Heart left ventricle (tissue), 16 donors: ENCODE measurements around the gene HTT. TPM values are rescaled to one million over a fixed set of nuclear protein-coding genes. Genes with fewer than 3 reads are reported as not detected.

Experiments used
- ATAC-seq, 4 donors: fragments of 200-7000 bp; cut with Tn5 transposase; one replicate each; pipeline ENCODE4 v1.9.1; 2020 to 2022; ENCODE audit warnings: moderate library complexity in 4 of 4, mild to moderate bottlenecking in 3 of 4, moderate number of reproducible peaks in 1 of 4
- DNase-seq, 5 donors: peaks; one replicate each; pipeline ENCODE4 v3.0.0-alpha.2; 2020
- H3K27ac ChIP-seq, 12 donors: fragments of 200-600 bp; sonication (generic) in 4 of 12; one replicate each; pipeline versions ENCODE4 v1.5.0 to v1.8.0; 2016 to 2022; ENCODE audit warnings: mild to moderate bottlenecking in 2 of 12
- H3K27me3 ChIP-seq, 9 donors: fragments of 200-600 bp; sonication (generic) in 2 of 9; one replicate each; pipeline versions ENCODE4 v1.5.1 to v1.8.0; 2016 to 2022; ENCODE audit warnings: mild to moderate bottlenecking in 3 of 9
- H3K36me3 ChIP-seq, 9 donors: fragments of 200-600 bp; sonication (generic) in 2 of 9; one replicate each; pipeline versions ENCODE4 v1.5.0 to v1.8.0; 2018 to 2022; ENCODE audit warnings: mild to moderate bottlenecking in 2 of 9
- H3K4me1 ChIP-seq, 12 donors: fragments of 200-600 bp; sonication (generic) in 4 of 12; one replicate each; pipeline versions ENCODE4 v1.5.0 to v1.8.0; 2016 to 2022; ENCODE audit warnings: mild to moderate bottlenecking in 3 of 12
- H3K4me3 ChIP-seq, 12 donors: fragments of 200-600 bp; sonication (generic) in 4 of 12; one replicate each; pipeline versions ENCODE4 v1.5.0 to v1.8.0; 2017 to 2022; ENCODE audit warnings: mild to moderate bottlenecking in 9 of 12, moderate library complexity in 4 of 12
- H3K9me3 ChIP-seq, 12 donors: fragments of 200-600 bp; sonication (generic) in 4 of 12; one replicate each; pipeline versions ENCODE4 v1.5.0 to v1.8.0; 2016 to 2022; ENCODE audit warnings: mild to moderate bottlenecking in 1 of 12
- POLR2A ChIP-seq, 2 donors: fragments of 450-650 bp; IDR thresholded peaks; one replicate each; pipeline ENCODE4 v1.6.1; 2017; ENCODE audit warnings: antibody characterized with exemption in 2 of 2, mild to moderate bottlenecking in 2 of 2, moderate library complexity in 2 of 2
- WGBS, 4 donors: extraction: QIAGEN DNeasy Blood & Tissue Kit in 2 of 4; methylation state at CpG; one replicate each; pipeline versions ENCODE4 v1.1.5 to v1.1.7; 2013 to 2018; 5-methylcytosine and 5-hydroxymethylcytosine counted together
- intact Hi-C, 10 donors: fragments of 100-400 bp; cut with DNase I; formaldehyde crosslinking; loops; one replicate each; pipeline versions ENCODE4 v1.11.1 to v1.14.2; 2022
- polyA plus RNA-seq, 2 donors: library from polyadenylated mRNA; stranded (reverse); fragments of 200-250 nt; gene quantifications; one replicate each; pipeline ENCODE4 v1.2.3, GENCODE V29; 2013
- total RNA-seq, 9 donors: library from RNA; depleted of rRNA in 2 of 9; stranded (reverse); fragments of >200 nt in 2 of 9; fragmentation: NEBNext Ultra II Directional in 3 of 9; extraction: Animal tissue kit (Norgen Biotek cat#: 25700) in 3 of 9; gene quantifications; one replicate each; pipeline versions ENCODE4 v1.1.0 to v1.2.4, GENCODE V29; 2016 to 2023
- TF ChIP-seq, protein P1 (sequence below), 12 donors: fragments of 200-600 bp; sonication (generic) in 4 of 12; IDR thresholded peaks; one replicate each; pipeline versions ENCODE4 v1.5.0 to v1.8.0; 2018 to 2022; ENCODE audit warnings: antibody characterized with exemption in 12 of 12, mild to moderate bottlenecking in 5 of 12
- donor health status: ischemic (EF 13 %, LVEDD 7.1; RV severe dilation, severe dysfunction).
- donor health status: healthy with polysubstance abuse.
- donor health status: DM: no; HTN: yes; CAD: no.
- donor health status: DM: no; HTN: no; CAD: no.
- donor health status: ischemic (EF 25% LVEDD 6.9; RV normal size, moderate dysfunction).
- donor health status: ischemic (EF 25% LVEDD 5.7; RV mildly dilated, moderate dysfunction).
- donor health status: healthy.
- donor health status: DM: yes; HTN: yes; CAD: no.
- donor health status: ischemic (EF 35%, LVEDD 5.7; RV mildly dilated, moderate dysfunction).
- donor health status: nonischemic (EF 11% LVEDD 7.7; RV severe dilation, severe dysfunction).
- donor health status: DM: yes; HTN: yes; CAD: no.
- donor health status: PGD.
- donor health status: ischemic (EF 29% LVEDD 5.4; RV normal size, mild dysfunction).
- donor health status: nonischemic (EF 23%, LVEDD 6.1; RV moderate dilation, normal function).

HTT gene
- total and polyA plus RNA-seq, 11 donors: 13.9 to 122 (median 25.1) TPM

DNA sequence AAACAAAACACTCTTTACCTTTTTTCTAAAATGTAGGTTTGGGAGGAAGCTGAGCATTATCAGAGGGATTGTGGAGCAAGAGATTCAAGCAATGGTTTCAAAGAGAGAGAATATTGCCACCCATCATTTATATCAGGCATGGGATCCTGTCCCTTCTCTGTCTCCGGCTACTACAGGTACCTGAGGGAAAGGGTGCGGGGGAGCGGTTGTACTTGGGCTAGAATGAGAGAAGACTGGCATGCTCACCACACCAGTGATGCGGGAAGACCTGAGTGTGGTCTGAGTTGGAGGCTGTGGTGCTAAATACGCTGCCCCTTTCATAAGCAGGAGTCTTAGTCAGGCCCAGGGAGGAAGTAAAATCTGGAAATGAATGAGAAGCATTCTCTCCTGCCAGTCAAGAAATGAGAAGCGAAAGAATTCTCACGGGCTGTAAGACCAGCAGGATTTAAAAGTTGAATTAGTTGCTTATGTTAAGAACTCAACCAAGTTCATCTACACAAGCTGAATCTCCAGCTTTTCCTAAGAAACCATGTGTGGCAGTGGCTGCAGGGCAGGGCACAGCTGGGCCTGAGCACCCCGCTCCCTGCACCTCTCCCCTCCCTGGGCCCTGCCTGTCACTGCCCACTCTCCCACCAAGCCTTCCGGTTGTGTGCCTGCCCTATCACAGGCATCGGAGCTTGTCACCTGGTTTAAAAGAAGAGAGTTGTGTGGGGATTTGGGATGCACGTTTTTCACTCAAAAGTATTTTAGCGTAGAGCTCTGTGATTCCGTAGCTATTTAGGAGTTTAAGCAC lies 149.7 kb downstream of the HTT start:
- 91 to 96% (median 94%) methylated on average over 13 of the region's 13 CpGs for WGBS, 4 donors
- TF ChIP-seq, protein P1, sequence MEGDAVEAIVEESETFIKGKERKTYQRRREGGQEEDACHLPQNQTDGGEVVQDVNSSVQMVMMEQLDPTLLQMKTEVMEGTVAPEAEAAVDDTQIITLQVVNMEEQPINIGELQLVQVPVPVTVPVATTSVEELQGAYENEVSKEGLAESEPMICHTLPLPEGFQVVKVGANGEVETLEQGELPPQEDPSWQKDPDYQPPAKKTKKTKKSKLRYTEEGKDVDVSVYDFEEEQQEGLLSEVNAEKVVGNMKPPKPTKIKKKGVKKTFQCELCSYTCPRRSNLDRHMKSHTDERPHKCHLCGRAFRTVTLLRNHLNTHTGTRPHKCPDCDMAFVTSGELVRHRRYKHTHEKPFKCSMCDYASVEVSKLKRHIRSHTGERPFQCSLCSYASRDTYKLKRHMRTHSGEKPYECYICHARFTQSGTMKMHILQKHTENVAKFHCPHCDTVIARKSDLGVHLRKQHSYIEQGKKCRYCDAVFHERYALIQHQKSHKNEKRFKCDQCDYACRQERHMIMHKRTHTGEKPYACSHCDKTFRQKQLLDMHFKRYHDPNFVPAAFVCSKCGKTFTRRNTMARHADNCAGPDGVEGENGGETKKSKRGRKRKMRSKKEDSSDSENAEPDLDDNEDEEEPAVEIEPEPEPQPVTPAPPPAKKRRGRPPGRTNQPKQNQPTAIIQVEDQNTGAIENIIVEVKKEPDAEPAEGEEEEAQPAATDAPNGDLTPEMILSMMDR (IDR thresholded peaks at IDR 0.05): no peak
- TF ChIP-seq POLR2A (IDR thresholded peaks at IDR 0.05): no peak
- intact Hi-C loops: no loop called here
- ATAC-seq (no peak), DNase-seq (peak in 1 of 5 donors; percentile 10)
- Histone ChIP-seq H3K4me3 (no peak overlapping the region), H3K9me3 (no peaks in the 10 kb centered on the region), H3K4me1 (peaks cover 0 to 36% (median 0%) of the 10 kb centered on the region in 12 donors), H3K27me3 (no peaks in the 10 kb centered on the region), H3K27ac (peak overlapping the region in 1 of 12 donors; percentile 69), H3K36me3 (peaks cover 0 to 90% (median 78%) of the 10 kb centered on the region in 9 donors)

DNA sequence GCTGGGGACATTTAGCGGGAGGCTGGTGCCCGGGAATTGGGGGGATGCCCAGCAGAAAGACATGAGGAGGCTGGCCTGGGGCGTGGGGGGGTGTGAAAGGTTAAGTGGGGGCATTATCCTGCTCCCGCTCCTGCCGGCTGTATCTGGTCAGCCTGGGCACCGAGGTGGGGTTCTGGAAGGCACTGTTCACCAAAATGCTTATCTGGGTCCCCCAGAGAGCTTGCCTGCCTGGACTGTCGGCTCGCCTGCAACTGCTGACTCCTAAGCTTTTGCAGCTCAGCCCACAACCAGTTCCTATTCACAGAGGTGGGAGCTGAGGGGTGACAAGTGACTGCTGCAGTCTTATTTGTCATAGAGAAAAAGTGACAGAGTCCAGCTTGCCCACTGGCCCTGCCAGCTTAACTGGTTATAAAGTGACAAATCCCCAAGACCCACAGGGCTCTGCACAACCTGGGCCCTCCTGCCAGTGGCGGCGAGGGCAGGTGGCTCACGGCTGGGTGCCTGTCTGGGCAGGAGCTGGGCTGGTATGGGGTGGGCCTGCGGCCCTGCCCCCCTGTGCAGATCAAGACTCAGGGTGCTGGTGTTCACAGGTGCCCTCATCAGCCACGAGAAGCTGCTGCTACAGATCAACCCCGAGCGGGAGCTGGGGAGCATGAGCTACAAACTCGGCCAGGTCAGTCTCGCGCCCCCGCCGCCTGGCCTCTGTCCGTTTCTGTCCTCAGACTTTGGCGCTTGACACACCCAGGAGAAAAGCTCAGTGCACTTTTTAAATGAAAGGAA lies 150.8 kb downstream of the HTT start:
- WGBS, 4 donors: 83 to 86% (median 84%) methylated on average over 22 of the region's 22 CpGs
- Histone ChIP-seq H3K36me3 (peaks cover 0 to 90% (median 78%) of the 10 kb centered on the region in 9 donors), H3K9me3 (no peaks in the 10 kb centered on the region), H3K27ac (peak overlapping the region in 1 of 12 donors; percentile 91), H3K4me1 (peaks cover 0 to 32% (median 0%) of the 10 kb centered on the region in 12 donors), H3K4me3 (no peak overlapping the region), H3K27me3 (no peaks in the 10 kb centered on the region)
- DNase-seq (peak in 2 of 5 donors; percentile 10 to 40), ATAC-seq (no peak)
- intact Hi-C loops: no loop called here
- no peak for TF ChIP-seq POLR2A (IDR thresholded peaks at IDR 0.05)
- TF ChIP-seq, protein P1 (IDR thresholded peaks at IDR 0.05): no peak

DNA sequence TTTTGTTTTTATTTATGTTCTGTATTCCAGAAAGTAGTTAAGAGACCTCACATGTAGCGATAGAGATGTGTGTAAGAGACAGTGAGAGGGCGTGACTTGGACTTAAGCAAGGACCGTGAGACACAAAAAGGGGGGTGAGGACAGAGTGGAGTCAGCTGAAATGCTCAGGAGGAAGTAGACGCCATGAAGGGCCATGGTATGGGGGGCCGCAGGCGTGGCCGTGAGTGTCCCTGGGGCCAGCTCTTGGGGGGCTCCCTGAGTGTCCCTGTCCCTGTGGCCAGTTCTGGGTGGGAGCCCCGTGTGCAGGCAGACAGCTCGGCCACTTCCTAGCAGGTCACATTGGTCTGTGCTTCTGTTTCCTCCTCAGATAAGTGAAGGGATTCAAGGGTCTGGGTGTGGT lies 151.5 kb downstream of the HTT start:
- H3K27ac ChIP-seq: peak overlapping the region in 2 of 12 donors; percentile 74 to 91
- peak in 1 of 5 donors; percentile 23 for DNase-seq
- intact Hi-C loops: no loop called here

More for the DNA sequence above, 151.5 kb downstream of the HTT start:
- Histone ChIP-seq H3K9me3 (no peaks in the 10 kb centered on the region), H3K36me3 (peaks cover 0 to 90% (median 78%) of the 10 kb centered on the region in 9 donors), H3K27me3 (no peaks in the 10 kb centered on the region), H3K4me3 (no peak overlapping the region), H3K4me1 (peaks cover 0 to 32% (median 0%) of the 10 kb centered on the region in 12 donors)
- WGBS, 4 donors: 78 to 87% (median 82%) methylated on average over 7 to 9 of the region's 9 CpGs
- peak in 2 of 4 donors; percentile 2 to 3 for ATAC-seq
- TF ChIP-seq, protein P1 (IDR thresholded peaks at IDR 0.05): no peak
- no peak for TF ChIP-seq POLR2A (IDR thresholded peaks at IDR 0.05)
